ENCODE data around the gene PTBP1.
A peak's percentile ranks its signal among the peaks of the same experiment; 100 is the strongest.

PTBP1 gene

GRCh38 chr19:796692-797527 is at the start of gene PTBP1:
TSS of gene PTBP1 (plus strand) at chr19:797452. CDS start at chr19:797498, 46 bp downstream.
- Histone ChIP-seq H3K36me3 (peaks cover 26 to 40% (median 39%) of the 10 kb centered on the region in 11 experiments), H3K9me3 (replicated peaks in 1 of 11) (peaks cover 0 to 3% (median 0%) of the 10 kb centered on the region in 11 experiments; a peak in 2 of 22 replicates), H3K4me2 (peak within 1 kb of the TSS; percentile 89 to 99 (median 96)), H3K9ac (peak within 1 kb of the TSS; percentile 93 to 99 (median 97)), H3K4me1 (peaks cover 33 to 47% (median 45%) of the 10 kb centered on the region in 10 experiments), H4K20me1 (peaks cover 41 to 45% (median 42%) of the 10 kb centered on the region in 11 experiments), H3K4me3 (peak within 1 kb of the TSS; percentile 85 to 100 (median 99)), H3K27ac (peak within 1 kb of the TSS; percentile 92 to 99 (median 96)), H3K27me3 (no peaks in the 10 kb centered on the region)
- no peak for TF ChIP-seq Cebpa-rat (IDR thresholded peaks at IDR 0.05)

- no peaks in the 10 kb centered on the region for H3K27me3 ChIP-seq
- H3K9ac ChIP-seq = no peak overlapping the region
Observed at GRCh38 chr19:748274-748598, 49.0 kb upstream of the PTBP1 start.

GRCh38 chr19:749811-750210 is 47.4 kb upstream of the PTBP1 start:
- Histone ChIP-seq H3K9me3 (replicated peaks in 1 of 11) (peaks cover 15 to 31% (median 29%) of the 10 kb centered on the region in 11 experiments; a peak in 21 of 22 replicates), H3K4me1 (peaks cover 12 to 37% (median 25%) of the 10 kb centered on the region in 10 experiments), H3K4me2 (no peak overlapping the region), H4K20me1 (no peaks in the 10 kb centered on the region; a peak in 1 of 22 replicates), H3K27me3 (no peaks in the 10 kb centered on the region), H3K9ac (no peak overlapping the region), H3K4me3 (no peak overlapping the region), H3K27ac (no peak overlapping the region), H3K36me3 (peaks cover 7 to 28% (median 20%) of the 10 kb centered on the region in 11 experiments; a peak in 17 of 22 replicates)
- TF ChIP-seq Cebpa-rat (IDR thresholded peaks at IDR 0.05) = no peak

More at GRCh38 chr19:748274-748598, 49.0 kb upstream of the PTBP1 start:
- Histone ChIP-seq H3K4me3 (no peak overlapping the region), H3K36me3 (peaks cover 7 to 31% (median 20%) of the 10 kb centered on the region in 11 experiments; a peak in 17 of 22 replicates), H3K4me2 (no peak overlapping the region), H3K27ac (no peak overlapping the region), H4K20me1 (no peaks in the 10 kb centered on the region; a peak in 1 of 22 replicates), H3K4me1 (peaks cover 8 to 24% (median 15%) of the 10 kb centered on the region in 10 experiments), H3K9me3 (replicated peaks in 1 of 11) (peaks cover 31 to 47% (median 44%) of the 10 kb centered on the region in 11 experiments)
- no peak for TF ChIP-seq Cebpa-rat (IDR thresholded peaks at IDR 0.05)

- Histone ChIP-seq H3K27ac (peak within 1 kb of the TSS in 4 of 11 experiments; percentile 14 to 52 (median 40); a peak in 6 of 22 replicates), H3K4me3 (no peak within 1 kb of the TSS), H3K4me1 (peaks cover 12 to 41% (median 26%) of the 10 kb centered on the region in 10 experiments), H3K27me3 (no peaks in the 10 kb centered on the region), H3K4me2 (peak within 1 kb of the TSS in 5 of 11 experiments; percentile 10 to 71 (median 63); a peak in 7 of 22 replicates), H4K20me1 (no peaks in the 10 kb centered on the region; a peak in 1 of 22 replicates), H3K9ac (peak within 1 kb of the TSS in 3 of 11 experiments; percentile 46 to 62 (median 54); a peak in 5 of 22 replicates), H3K9me3 (replicated peaks in 1 of 11) (peaks cover 11 to 21% (median 19%) of the 10 kb centered on the region in 11 experiments; a peak in 21 of 22 replicates), H3K36me3 (peaks cover 7 to 21% (median 20%) of the 10 kb centered on the region in 11 experiments; a peak in 17 of 22 replicates)
- no peak for TF ChIP-seq Cebpa-rat (IDR thresholded peaks at IDR 0.05)
Observed at GRCh38 chr19:750640-751423, 46.4 kb upstream of the PTBP1 start, which contains the start of gene MISP. TSS of gene MISP (plus strand) at chr19:751112. CDS start at chr19:756947, 5,835 bp downstream.

GRCh38 chr19:751501-752341 is 45.5 kb upstream of the PTBP1 start:
- peaks cover 0 to 14% (median 12%) of the 10 kb centered on the region in 11 experiments; a peak in 14 of 22 replicates for H3K36me3 ChIP-seq
- no peaks in the 10 kb centered on the region; a peak in 1 of 22 replicates for H4K20me1 ChIP-seq
- H3K9ac ChIP-seq = peak overlapping the region in 3 of 11 experiments; percentile 46 to 62 (median 54); a peak in 5 of 22 replicates
- H3K4me1 ChIP-seq = peaks cover 12 to 41% (median 26%) of the 10 kb centered on the region in 10 experiments
- peak overlapping the region in 5 of 11 experiments; percentile 10 to 71 (median 63); a peak in 7 of 22 replicates for H3K4me2 ChIP-seq
- peak overlapping the region in 4 of 11 experiments; percentile 14 to 52 (median 40); a peak in 6 of 22 replicates for H3K27ac ChIP-seq
- H3K4me3 ChIP-seq = no peak overlapping the region
- peaks cover 16 to 21% (median 19%) of the 10 kb centered on the region in 11 experiments for H3K9me3 ChIP-seq (replicated peaks in 1 of 11)
- H3K27me3 ChIP-seq = no peaks in the 10 kb centered on the region
- no peak for TF ChIP-seq Cebpa-rat (IDR thresholded peaks at IDR 0.05)

- no peaks in the 10 kb centered on the region for H3K27me3 ChIP-seq
- no peak overlapping the region; a peak in 1 of 20 replicates for H3K4me3 ChIP-seq
- peak overlapping the region; percentile 40 to 71 (median 59) for H3K4me2 ChIP-seq
- peaks cover 17 to 21% (median 20%) of the 10 kb centered on the region in 11 experiments for H3K9me3 ChIP-seq (replicated peaks in 1 of 11)
- H3K27ac ChIP-seq = peak overlapping the region in 10 of 11 experiments; percentile 50 to 79 (median 63); a peak in 18 of 22 replicates
- H3K4me1 ChIP-seq = peaks cover 12 to 47% (median 30%) of the 10 kb centered on the region in 10 experiments
- TF ChIP-seq Cebpa-rat (IDR thresholded peaks at IDR 0.05) = peak in 9 of 11 experiments; percentile 6 to 84 (median 32); a peak in 8 of 22 replicates
- peak overlapping the region in 8 of 11 experiments; percentile 15 to 67 (median 51); a peak in 9 of 22 replicates for H3K9ac ChIP-seq
- peaks cover 0 to 2% (median under 1%) of the 10 kb centered on the region in 11 experiments; a peak in 5 of 22 replicates for H3K36me3 ChIP-seq
- H4K20me1 ChIP-seq = no peaks in the 10 kb centered on the region; a peak in 1 of 22 replicates
Observed at GRCh38 chr19:752652-753517, 44.4 kb upstream of the PTBP1 start.

- H3K9ac ChIP-seq = no peak overlapping the region
- no peak overlapping the region for H3K4me3 ChIP-seq
- peak overlapping the region in 6 of 11 experiments; percentile 9 to 69 (median 11); a peak in 3 of 22 replicates for H3K4me2 ChIP-seq
- peaks cover 29 to 35% (median 34%) of the 10 kb centered on the region in 11 experiments for H3K9me3 ChIP-seq (replicated peaks in 1 of 11)
- no peaks in the 10 kb centered on the region for H3K27me3 ChIP-seq
- peaks cover 12 to 47% (median 30%) of the 10 kb centered on the region in 10 experiments for H3K4me1 ChIP-seq
- no peaks in the 10 kb centered on the region; a peak in 1 of 22 replicates for H4K20me1 ChIP-seq
- H3K36me3 ChIP-seq = no peaks in the 10 kb centered on the region
- no peak for TF ChIP-seq Cebpa-rat (IDR thresholded peaks at IDR 0.05)
- no peak overlapping the region for H3K27ac ChIP-seq
Observed at GRCh38 chr19:754530-754929, 42.7 kb upstream of the PTBP1 start.
